CD4-positive, alpha-beta T cell (primary cell): ENCODE results near the gene SAYSD1. TPM values are rescaled to one million over a fixed set of nuclear protein-coding genes. Genes with fewer than 3 reads are reported as not detected.

Experiments used
- ATAC-seq: fragments of 200-7000 bp; cut with Tn5 transposase; one replicate; pipeline ENCODE4 v1.10.0; 2022; ENCODE audit warnings: mild to moderate bottlenecking; ENCODE audit not compliant: poor library complexity
- CTCF ChIA-PET: fragments of 350-600 bp; sonication (Branson Sonifier 250); formaldehyde crosslinking; loops from one replicate; lab custom pipeline; 2021; ENCODE audit warnings: antibody characterized with exemption, inconsistent platforms; lab: Charles Lee
- POLR2A ChIA-PET: fragments of 350-600 bp; sonication (Branson Sonifier 250); formaldehyde crosslinking; loops from one replicate; lab custom pipeline; 2021; ENCODE audit warnings: antibody characterized with exemption, inconsistent platforms; lab: Charles Lee
- DNase-seq, 14 experiments: peaks; one replicate each; pipeline ENCODE4 v3.0.0-alpha.2; 2013 to 2020; ENCODE audit warnings: mixed read lengths in 2 of 14
- H3K27ac ChIP-seq, 2 donors: one replicate each; pipeline versions ENCODE4 v1.5.1 to v1.7.0; 2013; ENCODE audit warnings: low read length in 2 of 2, low read depth in 1 of 2, mild to moderate bottlenecking in 1 of 2
- H3K27me3 ChIP-seq, 2 experiments: 1 replicate in 1 of 2; 2 replicates in 1 of 2; pipeline versions ENCODE4 v1.6.1 to v1.7.0; 2013; ENCODE audit warnings: low read length in 2 of 2, control low read depth in 1 of 2, mild to moderate bottlenecking in 1 of 2, moderate library complexity in 1 of 2; ENCODE audit not compliant: insufficient read depth in 2 of 2, control insufficient read depth in 1 of 2
- H3K36me3 ChIP-seq: one replicate; pipeline ENCODE4 v1.6.1; 2013; ENCODE audit warnings: low read length, control low read depth; ENCODE audit not compliant: insufficient read depth
- H3K4me1 ChIP-seq: one replicate; pipeline ENCODE4 v1.6.1; 2013; ENCODE audit warnings: low read length, control low read depth; ENCODE audit not compliant: insufficient read depth
- H3K4me3 ChIP-seq: one replicate; pipeline ENCODE4 v1.5.1; 2013; ENCODE audit warnings: mild to moderate bottlenecking, low read length, moderate library complexity
- H3K9me3 ChIP-seq, 2 experiments: 1 replicate in 1 of 2; 2 replicates in 1 of 2; pipeline versions ENCODE4 v1.6.1 to v1.7.0; 2013; ENCODE audit warnings: low read length in 2 of 2, mild to moderate bottlenecking in 2 of 2, control low read depth in 1 of 2, moderate library complexity in 1 of 2; ENCODE audit not compliant: control insufficient read depth in 1 of 2, insufficient read depth in 1 of 2
- H3K27ac Mint-ChIP-seq: one replicate; pipeline ENCODE4 v1.8.0; 2020; ENCODE audit warnings: mixed read lengths
- H3K27me3 Mint-ChIP-seq: one replicate; pipeline ENCODE4 v1.8.0; 2021; ENCODE audit warnings: mixed read lengths
- H3K36me3 Mint-ChIP-seq: one replicate; pipeline ENCODE4 v1.8.0; 2021; ENCODE audit warnings: low read depth, mixed read lengths
- H3K4me1 Mint-ChIP-seq: one replicate; pipeline ENCODE4 v1.8.0; 2021; ENCODE audit warnings: low read depth, mixed read lengths
- H3K4me3 Mint-ChIP-seq: one replicate; pipeline ENCODE4 v1.8.0; 2020; ENCODE audit warnings: mild to moderate bottlenecking, mixed read lengths
- H3K9me3 Mint-ChIP-seq: one replicate; pipeline ENCODE4 v1.8.0; 2020; ENCODE audit warnings: mixed read lengths
- intact Hi-C, 2 experiments: fragments of 100-400 bp; cut with DNase I in 1 of 2; cut with micrococcal nuclease in 1 of 2; formaldehyde crosslinking; loops; one replicate each; pipeline versions ENCODE4 v1.15.1 to v1.9.0; 2023 to 2025; cut with DNase I, micrococcal nuclease
- total RNA-seq, 174 experiments: library from RNA in 2 of 174; stranded (reverse) in 2 of 174; gene quantifications; one replicate each; pipeline ENCODE4 v1.2.3 and lab custom pipeline; 2021 to 2026
- TF ChIP-seq, protein P1 (sequence below): fragments of 200-600 bp; IDR thresholded peaks from one replicate; pipeline ENCODE4 v1.8.0; 2022; ENCODE audit warnings: antibody characterized with exemption, mild to moderate bottlenecking

SAYSD1 gene
- total RNA-seq, 2 experiments from 2014 or later = 18.7 to 21.3 TPM

- no peak overlapping the region for H3K4me3 Mint-ChIP-seq
- no peak overlapping the region for H3K27ac Mint-ChIP-seq
- POLR2A ChIA-PET = interaction anchor here (1.1 kb wide), 1 partner anchor 26 kb away, joined by 4 read pairs; the partner anchor contains the start of gene SAYSD1
- CTCF ChIA-PET = interaction anchor here (0.8 to 1.7 kb wide), 3 partner anchors 14 to 215 kb away, joined by 3 to 8 read pairs (median 4); partner anchors contain the start of gene SAYSD1
- no peaks in the 10 kb centered on the region for H3K36me3 Mint-ChIP-seq
- intact Hi-C loops = no loop called here
- H3K4me1 Mint-ChIP-seq = no peaks in the 10 kb centered on the region
- peaks cover 28 to 29% of the 10 kb centered on the region in 2 experiments for H3K27me3 ChIP-seq
- no peaks in the 10 kb centered on the region for H3K36me3 ChIP-seq
- no peak overlapping the region for H3K4me3 ChIP-seq
- DNase-seq = peak in 4 of 14 experiments; percentile 5 to 40 (median 22)
- peak; percentile 37 for ATAC-seq
- H3K4me1 ChIP-seq = no peaks in the 10 kb centered on the region
- TF ChIP-seq, protein P1, sequence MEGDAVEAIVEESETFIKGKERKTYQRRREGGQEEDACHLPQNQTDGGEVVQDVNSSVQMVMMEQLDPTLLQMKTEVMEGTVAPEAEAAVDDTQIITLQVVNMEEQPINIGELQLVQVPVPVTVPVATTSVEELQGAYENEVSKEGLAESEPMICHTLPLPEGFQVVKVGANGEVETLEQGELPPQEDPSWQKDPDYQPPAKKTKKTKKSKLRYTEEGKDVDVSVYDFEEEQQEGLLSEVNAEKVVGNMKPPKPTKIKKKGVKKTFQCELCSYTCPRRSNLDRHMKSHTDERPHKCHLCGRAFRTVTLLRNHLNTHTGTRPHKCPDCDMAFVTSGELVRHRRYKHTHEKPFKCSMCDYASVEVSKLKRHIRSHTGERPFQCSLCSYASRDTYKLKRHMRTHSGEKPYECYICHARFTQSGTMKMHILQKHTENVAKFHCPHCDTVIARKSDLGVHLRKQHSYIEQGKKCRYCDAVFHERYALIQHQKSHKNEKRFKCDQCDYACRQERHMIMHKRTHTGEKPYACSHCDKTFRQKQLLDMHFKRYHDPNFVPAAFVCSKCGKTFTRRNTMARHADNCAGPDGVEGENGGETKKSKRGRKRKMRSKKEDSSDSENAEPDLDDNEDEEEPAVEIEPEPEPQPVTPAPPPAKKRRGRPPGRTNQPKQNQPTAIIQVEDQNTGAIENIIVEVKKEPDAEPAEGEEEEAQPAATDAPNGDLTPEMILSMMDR = no peak
- no peaks in the 10 kb centered on the region for H3K9me3 ChIP-seq
- H3K9me3 Mint-ChIP-seq = no peaks in the 10 kb centered on the region
- no peak overlapping the region for H3K27ac ChIP-seq
- H3K27me3 Mint-ChIP-seq = peaks cover 49% of the 10 kb centered on the region
These were observed 26.7 kb downstream of the SAYSD1 start for GRCh38 chr6:39088331-39088730.

GRCh38 chr6:39087197-39087596 lies 27.8 kb downstream of the SAYSD1 start:
- no peak overlapping the region for H3K4me3 Mint-ChIP-seq
- Histone ChIP-seq H3K4me3 (no peak overlapping the region), H3K4me1 (no peaks in the 10 kb centered on the region), H3K27ac (no peak overlapping the region), H3K9me3 (no peaks in the 10 kb centered on the region), H3K36me3 (no peaks in the 10 kb centered on the region), H3K27me3 (peaks cover 28 to 29% of the 10 kb centered on the region in 2 experiments)
- no peaks in the 10 kb centered on the region for H3K4me1 Mint-ChIP-seq
- POLR2A ChIA-PET = interaction anchor here (1.5 kb wide), 1 partner anchor 28 kb away, joined by 3 read pairs; the partner anchor contains the start of gene SAYSD1
- H3K9me3 Mint-ChIP-seq = no peaks in the 10 kb centered on the region
- TF ChIP-seq, protein P1 = no peak
- peaks cover 49% of the 10 kb centered on the region for H3K27me3 Mint-ChIP-seq
- ATAC-seq (no peak), DNase-seq (no peak)
- no peaks in the 10 kb centered on the region for H3K36me3 Mint-ChIP-seq
- intact Hi-C loops = no loop called here
- CTCF ChIA-PET = no interaction called here
- H3K27ac Mint-ChIP-seq = no peak overlapping the region

DNA sequence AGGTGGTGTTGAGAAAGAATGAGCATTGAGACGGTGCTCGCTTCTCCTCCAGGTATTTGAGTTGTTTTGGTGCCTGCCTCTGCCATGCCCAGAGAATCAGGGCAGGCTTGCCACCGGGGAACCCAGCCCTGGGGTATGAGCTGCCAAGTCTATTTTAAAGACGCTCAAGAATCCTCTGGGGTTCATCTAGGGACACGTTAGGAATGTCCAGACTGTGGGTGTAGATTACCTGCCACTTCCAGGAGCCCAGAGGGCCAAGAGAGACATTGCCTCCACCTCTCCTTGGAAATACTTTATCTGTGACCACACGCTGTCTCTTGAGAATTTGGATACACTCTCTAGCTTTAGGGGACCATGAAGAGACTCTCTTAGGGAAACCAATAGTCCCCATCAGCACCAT lies 28.3 kb downstream of the SAYSD1 start:
- intact Hi-C loops = no loop called here
- peaks cover 45% of the 10 kb centered on the region for H3K27me3 Mint-ChIP-seq

More for the DNA sequence above, 28.3 kb downstream of the SAYSD1 start:
- Histone ChIP-seq H3K36me3 (no peaks in the 10 kb centered on the region), H3K4me3 (no peak overlapping the region), H3K27me3 (peaks cover 28 to 29% of the 10 kb centered on the region in 2 experiments), H3K27ac (no peak overlapping the region), H3K4me1 (no peaks in the 10 kb centered on the region), H3K9me3 (no peaks in the 10 kb centered on the region)
- Mint-ChIP-seq H3K4me3 (no peak overlapping the region), H3K9me3 (no peaks in the 10 kb centered on the region), H3K27ac (no peak overlapping the region), H3K36me3 (no peaks in the 10 kb centered on the region), H3K4me1 (no peaks in the 10 kb centered on the region)
- ATAC-seq = no peak
- POLR2A ChIA-PET = interaction anchor here (1.5 kb wide), 1 partner anchor 28 kb away, joined by 3 read pairs; the partner anchor contains the start of gene SAYSD1
- CTCF ChIA-PET = no interaction called here
- DNase-seq = no peak
- TF ChIP-seq, protein P1 = no peak
